DND-41 (cell line): ENCODE measurements around the gene HNRNPAB.

Source experiments
- EZH2 ChIP-seq: IDR thresholded peaks from 3 replicates; pipeline ENCODE4 v1.6.1; 2012; ENCODE audit warnings: borderline replicate concordance, low read depth, mild to moderate bottlenecking, moderate library complexity, low read length, inconsistent platforms; ENCODE audit not compliant: severe bottlenecking
- TF ChIP-seq, protein P1 (sequence below): IDR thresholded peaks from 2 replicates; pipeline ENCODE4 v1.5.1; 2012; ENCODE audit warnings: borderline replicate concordance, low read length, moderate library complexity, mild to moderate bottlenecking; ENCODE audit not compliant: poor library complexity, severe bottlenecking; ENCODE audit errors: extremely low read depth

DNA sequence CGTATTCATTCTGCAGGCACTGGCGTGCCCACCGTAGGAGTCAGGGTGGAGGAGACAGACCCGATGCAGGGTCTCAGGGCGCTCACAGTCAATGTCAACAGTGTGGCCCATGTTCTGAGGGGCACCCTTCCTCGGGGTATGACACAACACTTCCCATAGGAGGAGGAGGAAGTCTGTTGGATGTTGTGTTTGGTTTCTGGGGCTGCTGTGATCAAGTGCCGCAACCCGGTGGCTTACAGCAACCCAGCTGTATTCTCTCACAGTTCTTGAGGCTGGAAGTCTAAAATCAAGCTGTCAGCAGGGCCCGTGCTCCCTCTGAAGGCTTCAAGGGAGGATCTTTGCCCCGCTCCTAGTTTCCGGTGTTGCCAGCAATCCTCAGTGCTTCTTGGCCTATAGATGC is 5.6 kb upstream of the HNRNPAB start:
- TF ChIP-seq, protein P1, sequence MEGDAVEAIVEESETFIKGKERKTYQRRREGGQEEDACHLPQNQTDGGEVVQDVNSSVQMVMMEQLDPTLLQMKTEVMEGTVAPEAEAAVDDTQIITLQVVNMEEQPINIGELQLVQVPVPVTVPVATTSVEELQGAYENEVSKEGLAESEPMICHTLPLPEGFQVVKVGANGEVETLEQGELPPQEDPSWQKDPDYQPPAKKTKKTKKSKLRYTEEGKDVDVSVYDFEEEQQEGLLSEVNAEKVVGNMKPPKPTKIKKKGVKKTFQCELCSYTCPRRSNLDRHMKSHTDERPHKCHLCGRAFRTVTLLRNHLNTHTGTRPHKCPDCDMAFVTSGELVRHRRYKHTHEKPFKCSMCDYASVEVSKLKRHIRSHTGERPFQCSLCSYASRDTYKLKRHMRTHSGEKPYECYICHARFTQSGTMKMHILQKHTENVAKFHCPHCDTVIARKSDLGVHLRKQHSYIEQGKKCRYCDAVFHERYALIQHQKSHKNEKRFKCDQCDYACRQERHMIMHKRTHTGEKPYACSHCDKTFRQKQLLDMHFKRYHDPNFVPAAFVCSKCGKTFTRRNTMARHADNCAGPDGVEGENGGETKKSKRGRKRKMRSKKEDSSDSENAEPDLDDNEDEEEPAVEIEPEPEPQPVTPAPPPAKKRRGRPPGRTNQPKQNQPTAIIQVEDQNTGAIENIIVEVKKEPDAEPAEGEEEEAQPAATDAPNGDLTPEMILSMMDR = no peak
- no peak for TF ChIP-seq EZH2
